Colonic mucosa (tissue), 4 donors: ENCODE data around the gene SAMD10. TPM values are rescaled to one million over a fixed set of nuclear protein-coding genes. Genes with fewer than 3 reads are reported as not detected.

Experiments used
- DNase-seq: peaks from one replicate; pipeline ENCODE4 v3.0.0-alpha.2; 2020
- H3K27ac ChIP-seq: fragments of 200-600 bp; one replicate; pipeline ENCODE4 v1.8.0; 2021
- H3K27me3 ChIP-seq: fragments of 200-600 bp; one replicate; pipeline ENCODE4 v1.8.0; 2021
- H3K36me3 ChIP-seq: fragments of 200-600 bp; one replicate; pipeline ENCODE4 v1.8.0; 2021
- H3K4me1 ChIP-seq: fragments of 200-600 bp; one replicate; pipeline ENCODE4 v1.8.0; 2021; ENCODE audit warnings: mild to moderate bottlenecking
- H3K4me3 ChIP-seq: fragments of 200-600 bp; one replicate; pipeline ENCODE4 v1.8.0; 2021
- H3K9ac ChIP-seq, 2 donors: one replicate each; pipeline ENCODE4 v1.7.0; 2013; ENCODE audit warnings: control low read depth in 2 of 2, low read depth in 2 of 2, low read length in 2 of 2
- H3K9me3 ChIP-seq: fragments of 200-600 bp; one replicate; pipeline ENCODE4 v1.8.0; 2021
- intact Hi-C: fragments of 100-400 bp; cut with DNase I; formaldehyde crosslinking; loops from one replicate; pipeline ENCODE4 v1.14.1; 2022
- total RNA-seq, 2 donors: library from RNA; stranded (reverse); fragmentation: NEBNext Ultra II Directional in 1 of 2; extraction: Animal tissue kit (Norgen Biotek cat#: 25700) in 1 of 2; gene quantifications; one replicate each; pipeline ENCODE4 v1.2.1, GENCODE V29; 2021
- TF ChIP-seq, protein P1 (sequence below): fragments of 200-600 bp; IDR thresholded peaks from one replicate; pipeline ENCODE4 v1.8.0; 2022; ENCODE audit warnings: antibody characterized with exemption, mild to moderate bottlenecking
- donor health status: healthy.
- donor health status: DM: no; HTN: no; CAD: no.
- donor health status: DM: no; HTN: no; CAD: no.

The SAMD10 gene
- total RNA-seq, 2 donors from 2014 or later: 6.1 to 6.4 TPM

DNA sequence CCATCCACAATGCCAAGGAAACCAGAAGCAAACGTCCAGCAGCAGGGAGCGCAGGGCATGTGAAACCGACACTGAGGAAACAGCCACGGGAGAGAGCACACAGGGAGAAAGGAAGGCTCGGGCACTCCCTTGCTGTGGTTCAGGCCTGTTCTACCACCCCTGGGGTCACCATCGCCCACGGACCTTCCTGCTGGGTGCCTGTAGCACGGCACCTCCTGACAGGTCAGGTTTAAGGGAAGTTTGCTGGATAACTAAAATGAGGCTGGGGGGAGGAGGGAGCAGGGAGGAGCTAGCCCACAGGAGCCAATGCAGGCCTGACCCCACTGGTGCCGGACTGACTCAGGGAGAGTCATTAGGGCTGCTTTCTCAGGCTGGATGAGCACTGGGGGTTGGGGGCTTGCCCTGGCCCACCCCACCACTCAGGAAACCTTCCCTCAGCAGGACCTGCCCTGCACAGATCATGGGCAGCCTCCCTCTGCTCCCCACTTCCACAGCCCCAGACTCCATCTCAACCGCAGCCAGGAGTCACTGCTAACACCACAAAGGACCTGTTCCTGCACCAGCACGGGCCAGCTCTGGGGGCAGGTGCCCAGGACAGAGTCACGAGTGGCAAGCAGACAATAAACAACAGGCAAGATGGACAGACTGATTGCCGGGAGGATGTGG lies 25.5 kb downstream of the SAMD10 start:
- H3K27ac ChIP-seq: no peak overlapping the region
- DNase-seq: no peak
- peak overlapping the region; percentile 38 to 50 for H3K9ac ChIP-seq
- intact Hi-C loops: no loop called here
- peaks cover 36% of the 10 kb centered on the region for H3K4me1 ChIP-seq
- H3K36me3 ChIP-seq: no peaks in the 10 kb centered on the region
- H3K9me3 ChIP-seq: no peaks in the 10 kb centered on the region
- H3K27me3 ChIP-seq: no peaks in the 10 kb centered on the region
- no peak overlapping the region for H3K4me3 ChIP-seq
- TF ChIP-seq, protein P1, sequence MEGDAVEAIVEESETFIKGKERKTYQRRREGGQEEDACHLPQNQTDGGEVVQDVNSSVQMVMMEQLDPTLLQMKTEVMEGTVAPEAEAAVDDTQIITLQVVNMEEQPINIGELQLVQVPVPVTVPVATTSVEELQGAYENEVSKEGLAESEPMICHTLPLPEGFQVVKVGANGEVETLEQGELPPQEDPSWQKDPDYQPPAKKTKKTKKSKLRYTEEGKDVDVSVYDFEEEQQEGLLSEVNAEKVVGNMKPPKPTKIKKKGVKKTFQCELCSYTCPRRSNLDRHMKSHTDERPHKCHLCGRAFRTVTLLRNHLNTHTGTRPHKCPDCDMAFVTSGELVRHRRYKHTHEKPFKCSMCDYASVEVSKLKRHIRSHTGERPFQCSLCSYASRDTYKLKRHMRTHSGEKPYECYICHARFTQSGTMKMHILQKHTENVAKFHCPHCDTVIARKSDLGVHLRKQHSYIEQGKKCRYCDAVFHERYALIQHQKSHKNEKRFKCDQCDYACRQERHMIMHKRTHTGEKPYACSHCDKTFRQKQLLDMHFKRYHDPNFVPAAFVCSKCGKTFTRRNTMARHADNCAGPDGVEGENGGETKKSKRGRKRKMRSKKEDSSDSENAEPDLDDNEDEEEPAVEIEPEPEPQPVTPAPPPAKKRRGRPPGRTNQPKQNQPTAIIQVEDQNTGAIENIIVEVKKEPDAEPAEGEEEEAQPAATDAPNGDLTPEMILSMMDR: no peak

DNA sequence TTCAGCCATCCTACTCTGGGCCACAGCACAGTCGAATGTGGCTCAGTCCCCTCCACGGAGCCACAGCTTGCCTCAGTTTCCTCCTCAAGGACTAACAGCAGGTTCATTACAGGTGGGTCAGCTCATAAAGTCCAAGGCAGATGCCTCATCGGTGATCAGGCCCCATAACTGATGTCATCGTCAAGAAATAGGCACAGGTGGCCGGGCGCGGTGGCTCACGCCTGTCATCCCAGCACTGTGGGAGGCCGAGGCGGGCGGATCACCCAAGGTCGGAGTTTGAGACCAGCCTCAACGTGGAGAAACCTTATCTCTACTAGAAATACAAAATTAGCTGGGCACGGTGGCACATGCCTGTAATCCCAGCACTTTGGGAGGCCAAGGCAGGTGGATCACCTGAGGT lies 26.7 kb downstream of the SAMD10 start:
- Histone ChIP-seq H3K9me3 (no peaks in the 10 kb centered on the region), H3K4me1 (peaks cover 43% of the 10 kb centered on the region), H3K27me3 (no peaks in the 10 kb centered on the region), H3K36me3 (no peaks in the 10 kb centered on the region), H3K27ac (no peak overlapping the region), H3K4me3 (no peak overlapping the region), H3K9ac (peak overlapping the region in 1 of 2 donors; percentile 40)
- TF ChIP-seq, protein P1: no peak
- intact Hi-C loops: no loop called here
- DNase-seq: no peak

DNA sequence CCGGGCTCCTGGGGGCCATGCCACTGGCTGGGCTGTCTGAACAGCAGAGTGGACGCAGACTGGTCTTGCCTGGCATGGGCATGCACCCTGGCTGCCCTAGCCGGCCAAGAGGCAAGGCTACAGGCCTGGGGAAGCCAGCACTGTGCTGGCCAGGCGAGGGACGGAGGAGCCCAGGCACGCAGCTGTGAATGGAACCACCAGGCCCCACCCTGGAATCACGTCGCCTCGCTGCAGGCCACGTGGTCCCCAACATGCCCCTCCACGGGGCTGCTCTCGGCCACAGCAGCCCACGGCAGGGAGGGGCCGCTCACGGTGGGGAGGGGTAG lies 27.3 kb downstream of the SAMD10 start:
- Histone ChIP-seq H3K9ac (peak overlapping the region; percentile 33 to 40), H3K9me3 (no peaks in the 10 kb centered on the region), H3K27me3 (no peaks in the 10 kb centered on the region), H3K4me3 (no peak overlapping the region), H3K27ac (peak overlapping the region; percentile 24), H3K36me3 (no peaks in the 10 kb centered on the region), H3K4me1 (peaks cover 47% of the 10 kb centered on the region)
- intact Hi-C loops: no loop called here
- no peak for DNase-seq
- TF ChIP-seq, protein P1: no peak

DNA sequence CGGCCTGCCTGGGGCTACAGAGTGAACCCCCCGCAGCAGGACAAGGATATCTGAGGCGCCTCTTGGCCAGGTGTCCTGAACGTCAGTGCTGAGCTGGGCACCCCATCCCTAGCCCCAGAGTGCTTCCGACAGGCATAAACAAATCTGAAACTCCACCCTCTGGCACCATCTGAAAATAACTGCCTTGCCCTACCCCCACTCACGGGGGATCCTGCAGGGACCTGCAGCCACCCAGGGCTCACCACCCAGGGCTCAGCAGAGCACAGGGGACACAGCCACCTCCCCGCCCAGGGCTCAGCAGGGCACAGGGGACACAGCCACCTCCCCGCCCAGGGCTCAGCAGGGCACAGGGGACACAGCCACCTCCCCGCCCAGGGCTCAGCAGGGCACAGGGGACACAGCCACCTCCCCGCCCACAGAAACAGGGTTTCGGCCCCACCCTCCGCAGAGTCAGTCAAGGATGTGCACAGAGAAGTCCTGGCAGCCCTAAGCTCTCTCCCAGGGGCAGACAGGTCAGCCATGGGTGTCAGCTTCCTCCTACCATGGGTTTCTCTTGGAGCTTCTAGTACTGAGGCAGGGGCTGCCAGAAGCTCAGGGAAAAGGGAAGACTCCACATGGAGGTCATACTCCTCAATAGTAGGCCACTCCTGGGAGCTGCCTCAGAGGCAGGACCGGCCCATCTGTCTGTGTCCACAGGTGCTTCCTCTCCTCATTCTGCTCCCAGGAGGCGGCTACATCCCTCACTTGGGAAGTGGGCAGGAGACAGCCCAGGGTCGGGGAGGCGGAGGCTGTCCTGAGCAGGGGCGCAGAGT lies 27.8 kb downstream of the SAMD10 start:
- Histone ChIP-seq H3K27me3 (no peaks in the 10 kb centered on the region), H3K4me1 (peaks cover 47% of the 10 kb centered on the region), H3K36me3 (no peaks in the 10 kb centered on the region), H3K9me3 (no peaks in the 10 kb centered on the region), H3K4me3 (no peak overlapping the region), H3K9ac (peak overlapping the region; percentile 33 to 51), H3K27ac (peak overlapping the region; percentile 32)
- peak; percentile 83 for DNase-seq
- intact Hi-C loops: no loop called here
- TF ChIP-seq, protein P1: no peak

DNA sequence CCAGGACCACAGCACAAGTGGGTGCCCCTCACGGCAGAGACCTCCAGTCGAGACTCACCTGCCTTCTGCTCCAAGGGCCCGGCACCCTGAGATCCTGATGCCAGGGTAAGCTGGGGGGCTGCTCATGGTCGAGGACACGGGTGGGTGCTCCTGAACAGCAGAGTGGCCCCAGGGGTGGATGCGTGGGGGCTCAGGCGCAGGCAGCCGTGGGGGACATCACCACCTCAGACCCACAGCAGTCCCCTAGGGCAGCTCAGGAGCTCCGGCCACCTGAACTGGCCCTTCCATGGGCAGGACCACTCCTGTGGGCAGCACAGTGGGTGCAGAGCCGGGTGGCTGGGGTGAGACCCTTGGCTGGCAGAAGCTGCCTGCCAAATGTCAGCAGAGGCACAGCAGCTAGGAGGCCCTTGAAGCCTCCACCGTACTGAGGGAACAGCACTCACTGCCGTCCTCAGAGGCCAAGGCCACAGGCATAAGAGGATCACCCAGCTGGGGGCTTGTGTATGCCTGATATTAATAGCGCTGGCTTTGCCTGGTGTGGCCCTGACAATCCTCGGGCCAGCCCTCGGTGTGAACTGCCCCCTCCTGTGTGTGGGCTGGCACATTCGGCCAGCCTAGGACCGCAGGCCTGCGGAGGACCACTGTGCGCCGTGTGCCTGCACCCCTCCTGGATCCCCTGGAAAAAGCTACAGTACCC lies 28.6 kb downstream of the SAMD10 start:
- Histone ChIP-seq H3K27ac (peak overlapping the region; percentile 32), H3K27me3 (no peaks in the 10 kb centered on the region), H3K36me3 (no peaks in the 10 kb centered on the region), H3K4me1 (peaks cover 47% of the 10 kb centered on the region), H3K9ac (peak overlapping the region in 1 of 2 donors; percentile 51), H3K9me3 (no peaks in the 10 kb centered on the region), H3K4me3 (no peak overlapping the region)
- intact Hi-C loops: no loop called here
- no peak for DNase-seq
- TF ChIP-seq, protein P1: no peak
